ENCODE measurements around the gene GEMIN5. TPM values are rescaled to one million over a fixed set of nuclear protein-coding genes. Genes with fewer than 3 reads are reported as not detected.

GEMIN5 gene
- total RNA-seq, 4 donors from 2014 or later: 16.7 to 20.5 (median 18.9) TPM

DNA sequence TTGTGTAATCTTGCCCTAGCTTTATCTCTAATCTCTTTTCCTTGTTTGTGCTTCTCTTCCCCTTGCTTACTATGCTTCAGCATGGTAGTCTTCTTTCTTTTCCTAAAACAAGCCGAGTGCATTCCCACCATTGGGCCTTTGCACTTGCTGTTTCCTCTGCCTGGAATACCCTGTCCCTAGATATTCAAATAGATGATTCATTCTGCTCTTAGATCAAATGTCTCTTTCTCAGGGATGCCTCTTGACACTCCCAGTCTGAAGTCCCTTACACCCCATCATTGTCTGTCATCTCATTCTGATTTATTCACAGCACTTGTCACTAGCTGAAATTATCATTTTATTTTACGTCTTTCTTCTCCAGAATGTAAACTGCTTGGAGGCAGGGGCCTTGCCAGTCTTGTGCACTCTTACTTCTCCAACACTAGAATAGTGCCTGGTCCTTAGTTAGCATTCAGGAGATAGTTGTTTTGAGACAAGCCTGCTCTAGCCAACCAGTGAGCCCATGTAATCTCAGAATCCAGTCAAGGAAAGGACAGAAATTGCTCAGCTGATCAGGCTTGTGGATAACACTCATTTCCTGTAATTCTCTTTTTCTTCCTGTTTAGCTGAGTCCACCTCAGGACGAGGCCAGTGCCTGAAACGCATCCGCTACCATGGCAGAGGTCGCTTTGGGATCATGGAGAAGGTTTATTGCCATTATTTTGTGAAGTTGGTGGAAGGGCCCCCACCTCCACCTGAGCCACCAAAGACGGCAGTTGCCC, 28.2 kb upstream of the GEMIN5 start:
- DNase-seq (ENCODE audit: low spot score in 2 of 2): no peak
- WGBS, 2 donors: 78 to 85% methylated on average over 7 of the region's 7 CpGs

DNA sequence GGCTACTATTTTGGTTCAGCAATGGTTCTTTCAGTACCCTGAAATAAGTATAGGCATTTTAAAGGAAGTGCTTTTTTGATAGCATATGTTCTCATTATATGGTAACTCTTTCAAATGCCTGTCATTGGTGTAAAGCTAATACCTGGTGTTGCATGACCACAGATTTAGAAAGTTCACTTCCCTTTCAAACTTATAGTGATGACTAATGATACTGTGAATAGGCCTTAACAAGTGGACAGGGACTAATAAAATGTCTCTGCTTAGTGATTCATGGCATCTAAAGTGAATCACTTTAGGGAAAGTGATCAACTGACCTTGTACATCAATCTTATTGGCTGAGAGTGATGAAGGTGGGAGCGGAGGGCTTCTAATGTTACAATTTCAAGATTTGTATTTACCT, 24.5 kb upstream of the GEMIN5 start:
- DNase-seq (ENCODE audit: low spot score in 2 of 2): no peak
- WGBS, 2 donors: 97 to 100% methylated on average over 1 of the region's 1 CpG
- intact Hi-C loops (cut with DNase I; ENCODE audit: low total_unique reads): no loop called here
- TF ChIP-seq, protein P1, sequence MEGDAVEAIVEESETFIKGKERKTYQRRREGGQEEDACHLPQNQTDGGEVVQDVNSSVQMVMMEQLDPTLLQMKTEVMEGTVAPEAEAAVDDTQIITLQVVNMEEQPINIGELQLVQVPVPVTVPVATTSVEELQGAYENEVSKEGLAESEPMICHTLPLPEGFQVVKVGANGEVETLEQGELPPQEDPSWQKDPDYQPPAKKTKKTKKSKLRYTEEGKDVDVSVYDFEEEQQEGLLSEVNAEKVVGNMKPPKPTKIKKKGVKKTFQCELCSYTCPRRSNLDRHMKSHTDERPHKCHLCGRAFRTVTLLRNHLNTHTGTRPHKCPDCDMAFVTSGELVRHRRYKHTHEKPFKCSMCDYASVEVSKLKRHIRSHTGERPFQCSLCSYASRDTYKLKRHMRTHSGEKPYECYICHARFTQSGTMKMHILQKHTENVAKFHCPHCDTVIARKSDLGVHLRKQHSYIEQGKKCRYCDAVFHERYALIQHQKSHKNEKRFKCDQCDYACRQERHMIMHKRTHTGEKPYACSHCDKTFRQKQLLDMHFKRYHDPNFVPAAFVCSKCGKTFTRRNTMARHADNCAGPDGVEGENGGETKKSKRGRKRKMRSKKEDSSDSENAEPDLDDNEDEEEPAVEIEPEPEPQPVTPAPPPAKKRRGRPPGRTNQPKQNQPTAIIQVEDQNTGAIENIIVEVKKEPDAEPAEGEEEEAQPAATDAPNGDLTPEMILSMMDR (IDR thresholded peaks at IDR 0.05): no peak
- no peak for TF ChIP-seq POLR2A (IDR thresholded peaks at IDR 0.05)
- H3K4me3 ChIP-seq (ENCODE audit: low read depth, poor library complexity, severe bottlenecking): no peak overlapping the region

More for the DNA sequence above, 28.2 kb upstream of the GEMIN5 start:
- H3K4me3 ChIP-seq (ENCODE audit: low read depth, poor library complexity, severe bottlenecking): no peak overlapping the region
- intact Hi-C loops (cut with DNase I; ENCODE audit: low total_unique reads): no loop called here
- TF ChIP-seq POLR2A (IDR thresholded peaks at IDR 0.05): no peak
- TF ChIP-seq, protein P1 (IDR thresholded peaks at IDR 0.05): no peak

GRCh38 chr5:154956712-154957111, 18.7 kb upstream of the GEMIN5 start:
- TF ChIP-seq POLR2A (IDR thresholded peaks at IDR 0.05): no peak
- TF ChIP-seq, protein P1 (IDR thresholded peaks at IDR 0.05): no peak
- intact Hi-C loops (cut with DNase I; ENCODE audit: low total_unique reads): no loop called here
- no peak for DNase-seq (ENCODE audit: low spot score in 2 of 2)
- no peak overlapping the region for H3K4me3 ChIP-seq (ENCODE audit: low read depth, poor library complexity, severe bottlenecking)

DNA sequence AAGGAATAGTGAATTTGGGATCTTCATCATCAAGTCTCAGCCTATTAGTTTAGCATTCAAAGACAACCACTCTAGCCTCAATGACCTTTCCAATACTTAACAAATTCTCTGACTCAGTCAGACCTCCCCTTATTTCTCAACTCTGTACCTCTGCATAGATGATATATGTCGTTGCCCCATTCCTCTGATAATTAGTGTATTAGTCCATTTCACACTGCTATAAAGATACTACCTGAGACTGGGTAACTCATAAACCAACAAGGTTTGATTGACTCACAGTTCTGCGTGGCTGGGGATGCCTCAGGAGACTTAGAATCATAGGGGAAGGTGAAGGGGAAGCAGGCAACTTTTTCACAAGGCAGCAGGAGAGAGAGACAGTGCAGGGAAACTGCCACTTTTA, 11.8 kb upstream of the GEMIN5 start:
- TF ChIP-seq, protein P1 (IDR thresholded peaks at IDR 0.05): no peak
- no peak for TF ChIP-seq POLR2A (IDR thresholded peaks at IDR 0.05)
- H3K4me3 ChIP-seq (ENCODE audit: low read depth, poor library complexity, severe bottlenecking): no peak overlapping the region
- no peak for DNase-seq (ENCODE audit: low spot score in 2 of 2)
- WGBS, 2 donors: 84 to 85% methylated on average over 2 of the region's 2 CpGs
- intact Hi-C loops (cut with DNase I; ENCODE audit: low total_unique reads): no loop called here

DNA sequence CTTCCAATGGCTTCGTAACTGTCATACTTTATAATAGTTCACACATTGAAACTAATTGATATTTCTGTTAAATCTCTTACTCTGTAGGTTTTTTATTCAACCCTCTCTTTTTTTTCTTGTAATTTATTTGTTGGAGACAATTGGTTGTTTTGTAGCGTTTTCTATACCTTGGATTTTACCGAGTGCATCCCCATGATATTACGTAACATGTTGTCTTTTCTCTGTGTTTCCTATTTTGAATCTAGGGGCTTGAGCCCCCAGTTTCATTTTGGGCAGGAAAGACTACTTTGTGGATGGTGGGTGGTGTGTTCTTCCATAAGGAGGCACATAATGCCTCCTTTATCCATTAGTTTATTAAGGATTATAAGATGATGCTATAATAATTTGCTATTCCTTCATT, 10.3 kb upstream of the GEMIN5 start:
- H3K4me3 ChIP-seq (ENCODE audit: low read depth, poor library complexity, severe bottlenecking): no peak overlapping the region
- no peak for DNase-seq (ENCODE audit: low spot score in 2 of 2)
- WGBS, 2 donors: 96% methylated on average over 4 of the region's 4 CpGs
- TF ChIP-seq, protein P1 (IDR thresholded peaks at IDR 0.05): no peak
- TF ChIP-seq POLR2A (IDR thresholded peaks at IDR 0.05): no peak
- intact Hi-C loops (cut with DNase I; ENCODE audit: low total_unique reads): no loop called here

DNA sequence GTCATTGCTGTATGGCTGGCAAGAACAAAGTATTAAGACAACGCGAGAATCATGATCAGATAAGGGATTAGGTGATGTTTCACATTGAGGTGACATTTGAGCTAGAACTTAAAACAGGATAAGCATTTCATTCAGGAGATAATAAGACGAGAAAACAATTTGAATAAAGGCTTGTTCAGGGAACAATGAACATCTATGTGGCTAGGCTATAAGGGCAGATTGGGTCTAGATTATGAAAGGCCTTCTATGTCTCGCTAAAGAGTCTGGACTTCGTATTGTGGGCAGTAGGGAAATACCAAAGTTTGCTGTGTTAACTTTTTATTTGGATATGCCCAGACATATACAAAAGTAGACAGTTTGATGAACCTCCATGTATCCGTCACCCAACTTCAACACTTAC, 9.8 kb upstream of the GEMIN5 start:
- 80 to 86% methylated on average over 6 of the region's 6 CpGs for WGBS, 2 donors
- TF ChIP-seq POLR2A (IDR thresholded peaks at IDR 0.05): no peak
- TF ChIP-seq, protein P1 (IDR thresholded peaks at IDR 0.05): no peak
- DNase-seq (ENCODE audit: low spot score in 2 of 2): no peak
- intact Hi-C loops (cut with DNase I; ENCODE audit: low total_unique reads): no loop called here
- no peak overlapping the region for H3K4me3 ChIP-seq (ENCODE audit: low read depth, poor library complexity, severe bottlenecking)
